Esophagus squamous epithelium (tissue), 5 donors: ENCODE data around the gene MMS22L. TPM values are rescaled to one million over a fixed set of nuclear protein-coding genes. Genes with fewer than 3 reads are reported as not detected.

Experiments used
- DNase-seq: peaks from one replicate; lab custom pipeline; 2025; lab: John Stamatoyannopoulos, UW
- H3K27ac ChIP-seq, 4 donors: fragments of 200-600 bp; sonication (generic); one replicate each; pipeline ENCODE4 v1.5.1; 2016 to 2019; ENCODE audit warnings: mild to moderate bottlenecking in 1 of 4
- H3K27me3 ChIP-seq, 4 donors: fragments of 200-600 bp; sonication (generic); 1 replicate in 3 of 4; 2 replicates in 1 of 4; pipeline versions ENCODE4 v1.5.1 to v1.6.0; 2017 to 2021; ENCODE audit warnings: antibody characterized with exemption in 1 of 4
- H3K36me3 ChIP-seq, 3 donors: fragments of 200-600 bp; sonication (generic); one replicate each; pipeline ENCODE4 v1.5.1; 2016 to 2019
- H3K4me1 ChIP-seq, 3 donors: fragments of 200-600 bp; sonication (generic); one replicate each; pipeline ENCODE4 v1.5.1; 2017 to 2019
- H3K4me3 ChIP-seq, 4 donors: fragments of 200-600 bp; sonication (generic); 1 replicate in 3 of 4; 2 replicates in 1 of 4; pipeline ENCODE4 v1.5.1; 2016 to 2019; ENCODE audit warnings: mild to moderate bottlenecking in 2 of 4, moderate library complexity in 1 of 4
- H3K9me3 ChIP-seq, 3 donors: fragments of 200-600 bp; sonication (generic); one replicate each; pipeline ENCODE4 v1.5.1; 2016 to 2019
- CTCF ChIP-seq, 6 experiments: fragments of 450-650 bp in 4 of 6; fragments of 200-600 bp in 2 of 6; sonication (generic) in 2 of 6; IDR thresholded peaks; one replicate each; pipeline ENCODE4 v1.5.1; 2016 to 2019; ENCODE audit warnings: antibody characterized with exemption in 6 of 6, mild to moderate bottlenecking in 4 of 6, moderate library complexity in 4 of 6
- POLR2A ChIP-seq, 4 donors: fragments of 450-650 bp; IDR thresholded peaks; one replicate each; pipeline ENCODE4 v1.6.1; 2017; ENCODE audit warnings: antibody characterized with exemption in 4 of 4, mild to moderate bottlenecking in 4 of 4, moderate library complexity in 3 of 4
- WGBS, 2 donors: methylation state at CpG; one replicate each; pipeline ENCODE4 v1.1.5; 2018; 5-methylcytosine and 5-hydroxymethylcytosine counted together
- intact Hi-C: fragments of 100-400 bp; cut with DNase I; formaldehyde crosslinking; loops from one replicate; pipeline ENCODE4 v1.15.0; 2022
- total RNA-seq, 4 donors: library from RNA; depleted of rRNA; stranded (reverse); fragments of >200 nt; gene quantifications; one replicate each; pipeline ENCODE4 v1.1.0, GENCODE V29; 2016
- donor health status: DM: yes; HTN: yes; CAD: no.

The MMS22L gene
- total RNA-seq, 4 donors from 2014 or later: 7.4 to 14.2 (median 9.7) TPM

GRCh38 chr6:97092673-97093305, 190.2 kb downstream of the MMS22L start:
- WGBS, 2 donors: 70 to 80% methylated on average over 6 of the region's 6 CpGs
- DNase-seq: no peak
- no peak overlapping the region for H3K4me3 ChIP-seq
- intact Hi-C loops: no loop called here
- H3K9me3 ChIP-seq: no peaks in the 10 kb centered on the region
- TF ChIP-seq POLR2A (IDR thresholded peaks at IDR 0.05) (no peak), CTCF (IDR thresholded peaks at IDR 0.05) (no peak)
- no peaks in the 10 kb centered on the region for H3K27me3 ChIP-seq
- no peak overlapping the region for H3K27ac ChIP-seq
- H3K4me1 ChIP-seq: no peaks in the 10 kb centered on the region
- H3K36me3 ChIP-seq: no peaks in the 10 kb centered on the region
